ENCODE data around the gene TXLNG.

The TXLNG gene

DNA sequence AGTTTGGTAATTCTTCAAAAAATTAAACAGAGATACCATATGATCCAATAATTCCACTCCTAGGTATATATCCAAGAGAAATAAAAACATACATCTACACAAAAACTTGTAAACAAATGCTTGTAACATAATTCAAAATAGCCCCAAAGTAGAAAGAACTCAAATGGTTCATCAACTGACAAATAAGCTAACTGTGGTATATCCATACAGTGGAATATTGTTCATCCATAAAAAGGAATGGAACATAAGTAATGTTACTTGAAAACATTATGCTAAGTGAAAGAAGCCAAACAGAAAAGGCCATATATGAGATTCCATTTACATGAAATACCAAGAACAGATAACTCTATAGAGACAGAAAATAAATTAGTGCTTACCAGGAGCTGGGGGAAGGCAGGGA lies 70.5 kb downstream of the TXLNG start:
- no peak for DNase-seq (ENCODE audit: low read depth)
- H3K4me3 ChIP-seq (ENCODE audit: low read depth, low read length) = no peak overlapping the region
- no peak for TF ChIP-seq CTCF (IDR thresholded peaks at IDR 0.05; ENCODE audit: insufficient read depth, low read depth, low read length, missing control alignments)

DNA sequence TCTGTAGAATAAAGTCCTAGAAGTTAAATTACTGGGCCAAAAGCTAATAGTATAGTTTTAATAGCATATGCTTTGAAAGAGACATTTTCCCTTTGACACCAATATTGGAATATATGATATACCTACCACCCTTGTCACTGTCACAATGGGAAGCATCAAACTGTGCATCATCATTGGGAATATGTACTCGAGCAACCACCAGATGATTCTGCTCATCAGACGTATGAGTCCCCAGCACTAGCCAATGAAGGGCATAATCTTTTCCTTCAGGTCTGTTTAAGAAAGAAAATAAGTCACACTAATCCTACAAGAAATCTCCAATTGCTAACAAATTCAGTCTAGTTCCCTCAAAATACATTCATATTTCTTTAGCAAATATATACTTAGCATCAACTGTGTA lies 76.6 kb downstream of the TXLNG start:
- DNase-seq (ENCODE audit: low read depth) = no peak
- no peak overlapping the region for H3K4me3 ChIP-seq (ENCODE audit: low read depth, low read length)
- TF ChIP-seq CTCF (IDR thresholded peaks at IDR 0.05; ENCODE audit: insufficient read depth, low read depth, low read length, missing control alignments) = no peak

DNA sequence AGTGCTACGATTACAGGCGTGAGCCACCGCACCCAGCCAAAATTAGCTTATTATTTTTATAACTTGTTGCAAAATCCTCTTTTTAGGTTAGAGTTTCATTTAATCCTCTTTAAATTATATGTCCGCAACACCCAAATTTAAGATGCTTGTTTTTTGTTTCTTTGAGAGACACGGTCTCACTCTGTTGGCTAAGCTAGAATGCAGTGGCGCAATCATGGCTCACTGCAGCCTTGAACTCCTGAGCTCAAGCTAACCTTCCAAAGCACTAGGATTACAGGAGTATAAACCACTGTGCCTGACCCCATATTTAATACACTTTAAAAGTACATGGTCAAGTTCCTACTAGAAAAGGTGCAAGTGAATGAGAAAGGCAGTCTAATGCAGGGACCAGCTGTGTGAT lies 81.7 kb downstream of the TXLNG start:
- TF ChIP-seq CTCF (IDR thresholded peaks at IDR 0.05; ENCODE audit: insufficient read depth, low read depth, low read length, missing control alignments) = no peak
- no peak overlapping the region for H3K4me3 ChIP-seq (ENCODE audit: low read depth, low read length)
- DNase-seq (ENCODE audit: low read depth) = no peak

DNA sequence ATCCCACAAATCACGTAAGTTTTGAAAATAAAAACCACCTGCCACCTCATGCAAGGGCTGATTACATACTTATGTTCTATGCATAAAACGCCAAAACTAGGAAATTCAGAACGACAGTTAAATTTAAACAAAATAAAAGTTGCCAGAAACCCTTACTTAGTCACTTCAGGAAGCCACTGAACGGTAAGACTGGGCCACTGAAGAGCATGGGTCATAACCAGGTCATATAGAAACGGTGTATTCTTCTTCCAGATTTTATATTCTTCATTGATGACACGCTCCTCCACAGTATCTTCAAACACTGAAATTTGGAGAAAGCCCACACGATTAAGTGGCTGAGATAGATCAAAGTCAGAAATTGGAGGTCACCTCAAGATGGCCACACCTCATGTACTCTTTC lies 82.7 kb downstream of the TXLNG start:
- no peak for DNase-seq (ENCODE audit: low read depth)
- no peak for TF ChIP-seq CTCF (IDR thresholded peaks at IDR 0.05; ENCODE audit: insufficient read depth, low read depth, low read length, missing control alignments)

GRCh38 chrX:16869393-16870094 lies 83.3 kb downstream of the TXLNG start:
- H3K4me3 ChIP-seq (ENCODE audit: low read depth, low read length) = peak overlapping the region; percentile 85
- TF ChIP-seq CTCF (IDR thresholded peaks at IDR 0.05; ENCODE audit: insufficient read depth, low read depth, low read length, missing control alignments) = no peak
- peak; percentile 65 for DNase-seq (ENCODE audit: low read depth)

More for the DNA sequence above, 82.7 kb downstream of the TXLNG start:
- peak overlapping the region; percentile 85 for H3K4me3 ChIP-seq (ENCODE audit: low read depth, low read length)

DNA sequence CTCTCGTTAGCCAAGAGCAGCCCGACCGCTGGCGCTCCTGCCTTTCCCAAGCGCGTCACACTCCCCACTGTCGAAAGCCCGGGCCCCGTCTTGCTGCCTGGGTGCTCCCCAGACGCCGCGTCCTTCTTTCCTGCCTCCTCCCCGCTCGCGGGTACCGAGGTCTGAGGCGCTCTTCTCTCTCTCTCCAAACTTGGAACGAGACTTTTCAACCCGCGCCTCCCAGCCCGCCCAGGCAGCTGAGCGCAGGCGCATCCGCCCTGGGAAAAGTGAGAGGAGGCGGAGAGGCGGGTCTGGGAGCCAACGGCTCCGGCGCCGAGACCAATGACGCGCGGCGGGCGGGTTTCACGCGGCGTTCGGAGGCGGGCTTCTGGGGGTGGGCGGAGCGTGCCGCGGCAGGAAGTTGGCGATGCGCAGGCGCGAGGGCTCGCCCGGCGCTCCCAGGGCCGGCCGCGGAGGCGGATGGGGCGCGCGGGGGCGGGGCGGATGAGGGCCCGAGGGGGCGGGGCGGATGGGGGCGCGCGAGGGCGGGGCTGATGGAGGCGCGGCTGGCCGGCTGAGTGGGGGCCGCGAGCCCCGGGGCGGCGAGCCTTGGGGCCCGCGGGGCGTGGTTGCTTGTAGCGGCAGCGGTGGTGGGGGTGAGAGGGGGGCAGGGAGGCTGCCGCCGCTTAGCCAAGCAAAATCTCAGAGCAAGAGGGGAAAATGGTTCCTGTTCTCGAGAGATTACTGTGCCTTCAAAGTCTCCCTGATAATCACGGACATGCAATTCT lies 84.0 kb downstream of the TXLNG start, which contains the start of gene RBBP7:
Gene RBBP7, minus strand, starts transcription at position 268 of the 767 bp plus-strand sequence. CDS start 309 bp downstream, outside the sequence.
- no peak for TF ChIP-seq CTCF (IDR thresholded peaks at IDR 0.05; ENCODE audit: insufficient read depth, low read depth, low read length, missing control alignments)
- DNase-seq (ENCODE audit: low read depth) = peak; percentile 94
- H3K4me3 ChIP-seq (ENCODE audit: low read depth, low read length) = peak within 1 kb of the TSS; percentile 85
